GM21576 (cell line): ENCODE data around the gene ATP9A.
"Not testable (repeated sequence)": the region's sequence is repeated elsewhere in the genome, so short reads cannot be mapped to it uniquely, and the experiment has no call there.

Experiments used
- ATAC-seq: cut with Tn5 transposase; IDR thresholded peaks from one replicate; pipeline ENCODE4 v1.9.1; 2021; ENCODE audit warnings: mild to moderate bottlenecking, moderate library complexity; ENCODE audit not compliant: unreplicated experiment

The ATP9A gene

GRCh38 chr20:51792960-51793359 lies 24.8 kb upstream of the ATP9A start:
- ATAC-seq = no peak

- ATAC-seq = no peak
These were observed 23.4 kb upstream of the ATP9A start for GRCh38 chr20:51791626-51792025.

- no peak for ATAC-seq
These were observed 22.1 kb upstream of the ATP9A start for GRCh38 chr20:51790256-51790655.

- ATAC-seq = no peak
These were observed 21.2 kb upstream of the ATP9A start for GRCh38 chr20:51789434-51789833.

- no peak for ATAC-seq
These were observed 20.6 kb upstream of the ATP9A start for GRCh38 chr20:51788822-51789221.

GRCh38 chr20:51784299-51784698 lies 16.1 kb upstream of the ATP9A start:
- no peak for ATAC-seq

GRCh38 chr20:51778229-51778759 lies 10.1 kb upstream of the ATP9A start:
- ATAC-seq = not testable (repeated sequence)

GRCh38 chr20:51775241-51775640 lies 7.1 kb upstream of the ATP9A start:
- no peak for ATAC-seq

GRCh38 chr20:51772236-51772635 lies 4.0 kb upstream of the ATP9A start:
- ATAC-seq = no peak

- ATAC-seq = no peak
These were observed 1.9 kb upstream of the ATP9A start for GRCh38 chr20:51769976-51770615.

GRCh38 chr20:51768759-51769517 lies 748 bp upstream of the ATP9A start:
- no peak for ATAC-seq

- no peak for ATAC-seq
These were observed 960 bp downstream of the ATP9A start for GRCh38 chr20:51766994-51767866.

GRCh38 chr20:51765381-51765780 lies 2.8 kb downstream of the ATP9A start:
- not testable (repeated sequence) for ATAC-seq

GRCh38 chr20:51763965-51764602 lies 4.1 kb downstream of the ATP9A start:
- ATAC-seq = no peak

- ATAC-seq = no peak
These were observed 7.2 kb downstream of the ATP9A start for GRCh38 chr20:51760905-51761546.

- ATAC-seq = no peak
These were observed 8.2 kb downstream of the ATP9A start for GRCh38 chr20:51759769-51760510.

- no peak for ATAC-seq
These were observed 9.1 kb downstream of the ATP9A start for GRCh38 chr20:51758978-51759544.

GRCh38 chr20:51757226-51757625 lies 11.0 kb downstream of the ATP9A start:
- ATAC-seq = no peak

- no peak for ATAC-seq
These were observed 11.5 kb downstream of the ATP9A start for GRCh38 chr20:51756653-51757052.
